H4 (cell line): Measurements from ENCODE around the gene FOXC1. TPM values are rescaled to one million over a fixed set of nuclear protein-coding genes. Genes with fewer than 3 reads are reported as not detected.

Experiments
- DNase-seq: peaks from one replicate; pipeline ENCODE4 v3.0.0-alpha.2; 2015; ENCODE audit warnings: low spot score
- total RNA-seq: library from RNA; depleted of rRNA; stranded (reverse); fragments of >200 nt; shearing (Covaris generic); gene quantifications from 2 replicates; pipeline ENCODE4 v1.2.3, GENCODE V29; 2014

The FOXC1 gene
- total RNA-seq, 1 experiment from 2014 or later, result 4.9 TPM

DNA sequence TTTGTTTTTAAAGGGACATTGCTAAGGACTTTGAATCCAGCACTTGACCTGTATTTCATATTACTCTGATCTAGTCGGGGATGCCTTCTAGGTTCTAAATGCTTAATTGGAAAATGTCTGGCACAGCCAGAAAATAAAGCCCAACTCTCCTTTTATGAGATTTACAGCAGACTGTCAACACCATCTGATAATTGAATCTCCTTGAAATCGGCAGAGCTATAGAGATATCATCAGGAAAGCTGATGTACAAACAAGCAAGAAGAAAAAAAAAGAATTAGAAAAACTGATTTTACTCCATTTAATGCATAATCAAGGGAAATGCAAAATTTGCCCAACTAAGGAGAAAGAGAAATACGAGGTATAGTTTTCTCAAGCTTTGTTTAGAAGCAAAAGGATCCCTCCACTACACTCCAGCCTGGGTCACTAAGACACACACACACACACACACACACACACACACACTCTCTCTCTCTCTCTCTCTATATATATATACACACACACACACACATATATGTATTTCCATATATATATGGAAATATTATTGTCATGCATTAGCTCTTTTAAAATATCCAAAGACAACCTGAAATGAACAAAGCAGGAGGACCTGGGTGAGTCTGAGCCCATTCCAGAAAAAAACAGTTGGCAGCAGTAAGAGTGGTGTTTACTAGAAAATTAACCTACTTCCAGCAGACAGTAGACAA, 9.5 kb upstream of the FOXC1 start:
- DNase-seq, result no peak

DNA sequence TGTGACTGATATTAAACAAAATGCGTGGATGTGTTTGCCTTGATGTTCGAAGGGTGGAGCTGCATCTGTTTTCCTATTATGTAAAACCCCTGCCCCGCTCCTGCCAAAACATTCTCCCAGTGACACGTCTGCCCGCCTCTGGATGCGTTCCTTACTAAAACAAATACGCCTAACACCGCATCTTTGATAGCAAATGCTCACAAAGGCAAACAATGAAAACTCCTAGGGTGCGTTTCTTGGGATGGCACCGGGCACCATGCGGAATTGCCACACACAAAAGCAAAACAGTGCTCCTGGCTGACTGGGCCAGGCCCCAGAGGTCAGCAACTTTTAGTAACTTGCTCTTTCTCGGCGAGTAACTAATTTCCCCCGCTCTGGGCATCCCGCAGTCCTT, 9.0 kb upstream of the FOXC1 start:
- DNase-seq, result no peak

DNA sequence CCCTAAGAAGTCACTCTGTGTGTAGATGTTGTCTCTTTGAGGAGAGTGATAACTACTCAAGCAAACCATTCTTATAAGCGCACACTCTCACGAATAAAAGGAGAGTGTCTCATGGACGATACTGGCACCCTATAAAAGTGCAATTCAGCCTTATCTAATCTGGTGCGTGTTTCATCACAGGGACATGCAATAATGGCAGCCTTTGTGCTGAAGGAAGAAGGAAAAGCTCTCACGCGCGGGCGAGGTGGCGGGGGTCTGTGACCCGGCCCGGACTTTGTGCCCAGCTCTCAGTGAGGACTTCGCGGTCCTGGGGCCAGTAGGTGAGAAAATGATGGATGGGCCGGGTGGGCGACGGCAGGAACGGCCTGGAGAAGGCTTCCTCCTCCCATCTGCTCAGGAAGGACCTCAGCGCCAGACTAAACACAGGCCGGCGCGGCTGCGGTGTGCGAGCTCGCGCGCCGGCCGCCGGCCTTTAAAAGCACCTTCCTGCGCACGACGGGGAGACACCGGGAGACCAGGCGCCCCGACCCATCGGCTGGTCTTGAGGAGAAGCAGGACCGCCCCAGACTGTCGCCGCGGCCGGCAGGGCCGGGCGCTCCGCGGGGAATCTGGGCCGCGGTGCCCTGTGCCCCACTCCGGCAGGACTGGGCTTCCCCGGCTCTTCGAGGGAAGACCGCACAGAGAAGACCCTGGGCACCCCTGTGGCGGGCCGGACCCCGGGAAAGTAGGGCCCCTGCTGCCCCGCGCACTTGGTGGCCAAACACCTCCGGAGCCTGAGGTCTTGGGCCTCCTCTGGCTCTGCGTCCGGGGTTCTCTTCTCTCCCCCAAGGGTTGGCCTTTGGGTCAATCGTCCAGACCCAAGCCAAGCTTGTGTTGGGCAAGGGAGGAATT, 8.3 kb upstream of the FOXC1 start:
- no peak for DNase-seq

- no peak for DNase-seq
Observed at GRCh38 chr6:1602049-1602713, 7.5 kb upstream of the FOXC1 start.

GRCh38 chr6:1603708-1604107, 6.0 kb upstream of the FOXC1 start:
- no peak for DNase-seq

- DNase-seq, result peak; percentile 21
Observed at GRCh38 chr6:1604158-1605003, 5.3 kb upstream of the FOXC1 start.

GRCh38 chr6:1605004-1605892, 4.5 kb upstream of the FOXC1 start:
- no peak for DNase-seq

DNA sequence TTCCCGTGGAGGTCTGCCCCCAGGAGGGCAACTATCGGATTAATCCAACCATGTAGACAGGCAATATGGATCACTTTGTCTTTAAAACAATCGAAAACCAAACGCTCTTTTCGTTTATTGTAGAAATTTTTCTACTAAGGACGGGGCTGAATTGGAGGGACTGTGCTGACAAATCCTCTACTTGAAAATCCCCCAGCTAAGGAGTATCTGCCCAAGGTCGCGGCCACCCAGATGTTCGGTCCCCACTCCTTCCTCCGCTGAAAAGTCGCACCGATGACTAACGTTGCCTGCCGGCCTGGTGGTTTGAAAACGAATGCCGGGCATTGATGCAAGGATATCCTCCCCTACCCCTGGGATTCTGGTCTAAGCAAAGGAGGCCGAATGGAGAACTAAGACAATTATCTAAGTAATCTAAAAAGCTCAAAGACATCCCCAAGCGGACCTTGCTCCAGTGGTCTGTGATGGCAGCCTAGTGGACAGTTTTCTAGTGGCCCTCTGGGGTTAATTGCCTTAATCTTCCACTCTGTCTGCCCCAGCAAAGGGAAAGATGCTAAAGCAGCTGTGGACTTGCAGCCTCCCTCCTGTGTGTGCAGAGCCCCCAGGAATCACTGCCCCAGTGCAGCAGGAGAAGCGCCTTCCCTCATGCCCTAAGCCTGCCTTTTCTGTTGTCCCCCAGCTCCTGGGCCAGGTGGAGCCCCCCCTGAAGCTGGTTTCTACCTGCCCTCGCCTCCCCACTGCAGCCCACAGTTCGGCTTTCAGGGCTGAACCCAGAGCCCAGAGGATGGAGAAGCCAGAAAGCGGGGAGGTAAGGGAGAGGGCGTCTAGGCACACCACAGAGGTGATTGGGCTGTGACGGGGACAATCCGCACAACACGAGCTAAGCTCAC, 3.6 kb upstream of the FOXC1 start:
- no peak for DNase-seq

- DNase-seq, result no peak
Observed at GRCh38 chr6:1606780-1607515, 2.8 kb upstream of the FOXC1 start.

- DNase-seq, result no peak
Observed at GRCh38 chr6:1607516-1608221, 2.0 kb upstream of the FOXC1 start.

DNA sequence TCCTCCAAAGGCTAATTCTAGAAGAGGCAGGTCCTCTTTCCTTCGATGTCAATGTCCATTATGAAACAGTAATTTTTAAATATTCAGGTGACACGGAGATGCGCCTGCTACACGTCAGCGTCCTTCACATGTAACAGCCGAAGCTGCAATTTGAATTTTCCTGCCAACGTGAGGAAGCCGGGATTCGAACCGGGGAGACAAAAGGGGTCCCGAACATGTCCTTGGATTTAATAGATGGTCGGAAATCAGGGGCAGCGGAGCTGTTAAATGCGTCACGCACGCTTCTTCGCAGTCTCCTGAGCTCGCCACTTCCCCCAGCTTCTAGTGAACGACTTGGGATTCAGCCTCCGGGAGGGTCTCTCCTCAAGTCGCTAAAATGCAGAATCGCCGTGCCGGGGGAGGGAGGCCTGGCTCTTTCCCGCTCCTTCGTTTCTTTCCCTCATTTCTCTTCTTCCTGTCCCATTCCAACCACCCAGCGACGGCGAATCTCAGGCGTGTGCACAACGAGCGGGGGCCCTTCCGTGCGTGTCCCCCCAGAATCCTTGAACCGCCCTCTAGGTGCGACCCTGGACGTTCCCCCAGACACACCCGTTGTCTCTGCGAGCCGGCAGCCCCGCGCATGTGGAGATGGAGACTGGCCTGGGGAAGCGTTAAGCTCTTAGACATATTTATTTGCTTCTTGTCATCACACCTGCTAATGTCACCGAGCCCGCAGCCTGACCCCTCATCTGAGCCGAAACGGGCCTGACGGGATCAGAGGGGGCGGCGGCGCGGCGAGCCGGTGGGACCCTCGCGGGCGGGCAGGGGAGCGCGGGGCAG, 1.3 kb upstream of the FOXC1 start:
- DNase-seq, result no peak

GRCh38 chr6:1609041-1609647, 571 bp upstream of the FOXC1 start:
- DNase-seq, result no peak

GRCh38 chr6:1610497-1611321, 994 bp downstream of the FOXC1 start:
- peak; percentile 27 for DNase-seq

DNA sequence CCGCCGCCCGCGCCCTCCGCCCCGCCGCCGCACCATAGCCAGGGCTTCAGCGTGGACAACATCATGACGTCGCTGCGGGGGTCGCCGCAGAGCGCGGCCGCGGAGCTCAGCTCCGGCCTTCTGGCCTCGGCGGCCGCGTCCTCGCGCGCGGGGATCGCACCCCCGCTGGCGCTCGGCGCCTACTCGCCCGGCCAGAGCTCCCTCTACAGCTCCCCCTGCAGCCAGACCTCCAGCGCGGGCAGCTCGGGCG, 1.5 kb downstream of the FOXC1 start:
- DNase-seq, result no peak

GRCh38 chr6:1611572-1612298, 2.0 kb downstream of the FOXC1 start:
- no peak for DNase-seq
